T-cell (primary cell): Measurements from ENCODE around the gene ZBTB39. TPM values are rescaled to one million over a fixed set of nuclear protein-coding genes. Genes with fewer than 3 reads are reported as not detected.

Experiments used
- ATAC-seq, 4 experiments: fragments of 200-7000 bp in 3 of 4; fragments of 150-1000 bp in 1 of 4; cut with Tn5 transposase; replicated peaks in 1 of 4; 1 replicate in 3 of 4; 2 replicates in 1 of 4; pipeline ENCODE4 v1.10.0; 2021; ENCODE audit warnings: moderate library complexity in 3 of 4, mild to moderate bottlenecking in 2 of 4, moderate number of reproducible peaks in 1 of 4
- CTCF ChIA-PET, 2 donors: fragments of 300-600 bp; sonication (Branson Sonifier 250); formaldehyde crosslinking; loops; one replicate each; lab custom pipeline; 2022; ENCODE audit warnings: antibody characterized with exemption in 2 of 2; lab: Charles Lee
- POLR2A ChIA-PET, 2 donors: fragments of 300-600 bp; sonication (Branson Sonifier 250); formaldehyde crosslinking; loops; one replicate each; lab custom pipeline; 2022; ENCODE audit warnings: antibody characterized with exemption in 2 of 2; lab: Charles Lee
- DNase-seq, 35 experiments: peaks; one replicate each; pipeline versions ENCODE4 v3.0.0 to v3.0.0-alpha.2; 2013 to 2023
- H3K27ac ChIP-seq: one replicate; pipeline ENCODE4 v1.5.1; 2013; ENCODE audit warnings: low read length
- H3K27me3 ChIP-seq, 2 experiments: replicated peaks in 1 of 2; 1 replicate in 1 of 2; 2 replicates in 1 of 2; pipeline versions ENCODE4 v1.6.1 to v1.7.0; 2013; ENCODE audit warnings: low read length in 1 of 2, mixed read lengths in 1 of 2; ENCODE audit not compliant: control insufficient read depth in 2 of 2, insufficient read depth in 2 of 2; ENCODE audit errors: extremely low read depth in 1 of 2
- H3K36me3 ChIP-seq, 2 donors: 1 replicate in 1 of 2; 2 replicates in 1 of 2; pipeline versions ENCODE4 v1.6.1 to v1.7.0; 2013; ENCODE audit warnings: low read length in 1 of 2; ENCODE audit not compliant: control insufficient read depth in 2 of 2, insufficient read depth in 1 of 2; ENCODE audit errors: extremely low read depth in 1 of 2
- H3K4me1 ChIP-seq, 2 experiments: 1 replicate in 1 of 2; 2 replicates in 1 of 2; pipeline versions ENCODE4 v1.6.1 to v1.7.0; 2013; ENCODE audit warnings: low read length in 2 of 2, mixed read lengths in 1 of 2; ENCODE audit not compliant: insufficient read depth in 2 of 2, control insufficient read depth in 1 of 2; ENCODE audit errors: extremely low read depth in 1 of 2
- H3K4me3 ChIP-seq, 2 donors: 1 replicate in 1 of 2; 2 replicates in 1 of 2; pipeline versions ENCODE4 v1.5.1 to v1.7.0; 2013; ENCODE audit warnings: mild to moderate bottlenecking in 2 of 2, low read length in 1 of 2, moderate library complexity in 1 of 2; ENCODE audit not compliant: control insufficient read depth in 1 of 2; ENCODE audit errors: extremely low read depth in 1 of 2
- H3K9me3 ChIP-seq: 2 replicates; pipeline ENCODE4 v1.7.0; 2013
- H3K27ac Mint-ChIP-seq, 2 donors: one replicate each; pipeline ENCODE4 v1.8.0; 2020 to 2021; ENCODE audit warnings: mild to moderate bottlenecking in 2 of 2, mixed read lengths in 2 of 2
- H3K27me3 Mint-ChIP-seq, 2 donors: one replicate each; pipeline ENCODE4 v1.8.0; 2021 to 2022; ENCODE audit warnings: mixed read lengths in 2 of 2
- H3K36me3 Mint-ChIP-seq: one replicate; pipeline ENCODE4 v1.8.0; 2021; ENCODE audit warnings: mixed read lengths
- H3K4me1 Mint-ChIP-seq, 3 donors: one replicate each; pipeline ENCODE4 v1.8.0; 2020 to 2022; ENCODE audit warnings: mixed read lengths in 3 of 3, mild to moderate bottlenecking in 1 of 3
- H3K4me3 Mint-ChIP-seq, 3 donors: one replicate each; pipeline ENCODE4 v1.8.0; 2020 to 2022; ENCODE audit warnings: mild to moderate bottlenecking in 3 of 3, mixed read lengths in 3 of 3, moderate library complexity in 3 of 3
- H3K9me3 Mint-ChIP-seq, 3 donors: one replicate each; pipeline ENCODE4 v1.8.0; 2020 to 2022; ENCODE audit warnings: mixed read lengths in 3 of 3
- WGBS: methylation state at CpG from one replicate; pipeline ENCODE4 v1.1.5; 2013; ENCODE audit warnings: missing lambda C conversion rate; ENCODE audit not compliant: insufficient coverage; 5-methylcytosine and 5-hydroxymethylcytosine counted together
- total RNA-seq, 35 experiments: library from RNA in 6 of 35; stranded (reverse) in 6 of 35; fragments of 120-200 nt in 1 of 35; gene quantifications; one replicate each; pipeline versions ENCODE4 v1.2.1 to v1.2.4 and lab custom pipeline; 2013 to 2026

The ZBTB39 gene
- total RNA-seq, 5 donors from 2014 or later (not counting 1 experiment from before 2014, with no cell fraction given): 7.9 to 11.2 (median 11.0) TPM

GRCh38 chr12:57046086-57046791 lies 39.9 kb upstream of the ZBTB39 start:
- no peak overlapping the region for H3K27ac ChIP-seq
- no peaks in the 10 kb centered on the region for H3K36me3 Mint-ChIP-seq
- peak overlapping the region in 1 of 3 donors; percentile 74 for H3K4me3 Mint-ChIP-seq
- DNase-seq (no peak), ATAC-seq (no peak)
- WGBS: 100% methylated on average over 3 of the region's 6 CpGs
- H3K9me3 Mint-ChIP-seq: no peaks in the 10 kb centered on the region
- peaks cover 12 to 24% of the 10 kb centered on the region in 2 experiments for H3K4me1 ChIP-seq
- H3K27me3 ChIP-seq: peaks cover 0 to 9% of the 10 kb centered on the region in 2 experiments
- no peak overlapping the region for H3K27ac Mint-ChIP-seq
- ChIA-PET CTCF (interaction anchor here in 1 of 2 donors (0.5 kb wide), 1 partner anchor 590 kb away, joined by 16 read pairs; no protein-coding TSS in a partner anchor), POLR2A (interaction anchor here in 1 of 2 donors (0.7 kb wide), 1 partner anchor 373 kb away, joined by 4 read pairs; no protein-coding TSS in a partner anchor)
- no peaks in the 10 kb centered on the region for H3K36me3 ChIP-seq
- peaks cover 20 to 43% (median 26%) of the 10 kb centered on the region in 3 donors for H3K4me1 Mint-ChIP-seq
- H3K9me3 ChIP-seq: no peaks in the 10 kb centered on the region
- H3K4me3 ChIP-seq: no peak overlapping the region
- peaks cover 0 to 5% of the 10 kb centered on the region in 2 donors for H3K27me3 Mint-ChIP-seq

GRCh38 chr12:57044889-57045288 lies 38.5 kb upstream of the ZBTB39 start:
- Mint-ChIP-seq H3K4me1 (peaks cover 20 to 46% (median 26%) of the 10 kb centered on the region in 3 donors), H3K4me3 (no peak overlapping the region), H3K27ac (no peak overlapping the region), H3K9me3 (no peaks in the 10 kb centered on the region), H3K27me3 (peaks cover 0 to 5% of the 10 kb centered on the region in 2 donors), H3K36me3 (no peaks in the 10 kb centered on the region)
- no peaks in the 10 kb centered on the region for H3K9me3 ChIP-seq
- no peak overlapping the region for H3K27ac ChIP-seq
- DNase-seq (no peak), ATAC-seq (no peak)
- POLR2A ChIA-PET: no interaction called here
- no peak overlapping the region for H3K4me3 ChIP-seq
- CTCF ChIA-PET: no interaction called here
- H3K4me1 ChIP-seq: peaks cover 12 to 24% of the 10 kb centered on the region in 2 experiments
- peaks cover 0 to 9% of the 10 kb centered on the region in 2 experiments for H3K27me3 ChIP-seq
- no CpG with 5 or more reads among the region's 3 CpGs for WGBS
- no peaks in the 10 kb centered on the region for H3K36me3 ChIP-seq

- Mint-ChIP-seq H3K9me3 (no peaks in the 10 kb centered on the region), H3K4me3 (no peak overlapping the region), H3K27me3 (peaks cover 0 to 5% of the 10 kb centered on the region in 2 donors), H3K36me3 (no peaks in the 10 kb centered on the region), H3K4me1 (peaks cover 21 to 50% (median 26%) of the 10 kb centered on the region in 3 donors), H3K27ac (no peak overlapping the region)
- Histone ChIP-seq H3K4me1 (peaks cover 12 to 24% of the 10 kb centered on the region in 2 experiments), H3K27me3 (peaks cover 0 to 9% of the 10 kb centered on the region in 2 experiments), H3K27ac (no peak overlapping the region), H3K4me3 (no peak overlapping the region), H3K36me3 (no peaks in the 10 kb centered on the region), H3K9me3 (no peaks in the 10 kb centered on the region)
- POLR2A ChIA-PET: no interaction called here
- WGBS: no CpG with 5 or more reads among the region's 6 CpGs
- DNase-seq: no peak
- no peak for ATAC-seq
- CTCF ChIA-PET: interaction anchor here in 1 of 2 donors (0.6 kb wide), 1 partner anchor 305 kb away, joined by 3 read pairs; no protein-coding TSS in a partner anchor
Observed at GRCh38 chr12:57044468-57044867, 38.1 kb upstream of the ZBTB39 start.

- DNase-seq: no peak
- CTCF ChIA-PET: no interaction called here
- no peak overlapping the region for H3K4me3 Mint-ChIP-seq
- peaks cover 11 to 15% of the 10 kb centered on the region in 2 experiments for H3K4me1 ChIP-seq
- H3K36me3 Mint-ChIP-seq: no peaks in the 10 kb centered on the region
- H3K4me1 Mint-ChIP-seq: peaks cover 22 to 42% (median 26%) of the 10 kb centered on the region in 3 donors
- peaks cover 0 to 9% of the 10 kb centered on the region in 2 experiments for H3K27me3 ChIP-seq
- H3K27ac ChIP-seq: no peak overlapping the region
- H3K36me3 ChIP-seq: no peaks in the 10 kb centered on the region
- no peak overlapping the region for H3K4me3 ChIP-seq
- H3K9me3 ChIP-seq: no peaks in the 10 kb centered on the region
- no peaks in the 10 kb centered on the region for H3K9me3 Mint-ChIP-seq
- POLR2A ChIA-PET: no interaction called here
- no peak for ATAC-seq
- no peak overlapping the region for H3K27ac Mint-ChIP-seq
- H3K27me3 Mint-ChIP-seq: peaks cover 0 to 5% of the 10 kb centered on the region in 2 donors
- 100% methylated on average over 1 of the region's 2 CpGs for WGBS
Observed at GRCh38 chr12:57042695-57043094, 36.3 kb upstream of the ZBTB39 start.

GRCh38 chr12:57040750-57041149 lies 34.4 kb upstream of the ZBTB39 start:
- Mint-ChIP-seq H3K4me3 (no peak overlapping the region), H3K27ac (no peak overlapping the region), H3K9me3 (no peaks in the 10 kb centered on the region), H3K36me3 (no peaks in the 10 kb centered on the region), H3K27me3 (peaks cover 0 to 3% of the 10 kb centered on the region in 2 donors), H3K4me1 (peaks cover 5 to 23% (median 6%) of the 10 kb centered on the region in 3 donors)
- ATAC-seq (no peak), DNase-seq (no peak)
- no peak overlapping the region for H3K4me3 ChIP-seq
- ChIA-PET POLR2A (interaction anchor here (0.5 to 0.6 kb wide), 5 partner anchors 14 to 405 kb away, joined by 3 to 6 read pairs (median 4); no protein-coding TSS in a partner anchor), CTCF (interaction anchor here (0.6 to 0.9 kb wide), 4 partner anchors 9 to 860 kb away, joined by 3 to 6 read pairs (median 3); no protein-coding TSS in a partner anchor)
- no peaks in the 10 kb centered on the region for H3K9me3 ChIP-seq
- peaks cover 0 to 9% of the 10 kb centered on the region in 2 experiments for H3K27me3 ChIP-seq
- no peak overlapping the region for H3K27ac ChIP-seq
- no peaks in the 10 kb centered on the region for H3K4me1 ChIP-seq
- no peaks in the 10 kb centered on the region for H3K36me3 ChIP-seq
- WGBS: no CpG with 5 or more reads among the region's 2 CpGs

- H3K27ac Mint-ChIP-seq: no peak overlapping the region
- no peaks in the 10 kb centered on the region for H3K36me3 ChIP-seq
- no peak overlapping the region for H3K4me3 ChIP-seq
- peaks cover 0 to 9% of the 10 kb centered on the region in 2 experiments for H3K27me3 ChIP-seq
- ATAC-seq: no peak
- no peaks in the 10 kb centered on the region for H3K4me1 ChIP-seq
- H3K27me3 Mint-ChIP-seq: peaks cover 0 to 3% of the 10 kb centered on the region in 2 donors
- no CpG with 5 or more reads among the region's 4 CpGs for WGBS
- no peaks in the 10 kb centered on the region for H3K9me3 ChIP-seq
- H3K9me3 Mint-ChIP-seq: no peaks in the 10 kb centered on the region
- H3K4me3 Mint-ChIP-seq: no peak overlapping the region
- H3K27ac ChIP-seq: no peak overlapping the region
- no peak for DNase-seq
- POLR2A ChIA-PET: interaction anchor here (0.6 kb wide), 2 partner anchors 56 to 405 kb away, joined by 4 to 6 read pairs; no protein-coding TSS in a partner anchor
- H3K4me1 Mint-ChIP-seq: peaks cover 5 to 18% (median 6%) of the 10 kb centered on the region in 3 donors
- no peaks in the 10 kb centered on the region for H3K36me3 Mint-ChIP-seq
- CTCF ChIA-PET: interaction anchor here in 1 of 2 donors (0.9 kb wide), 2 partner anchors 9 to 31 kb away, joined by 3 read pairs; no protein-coding TSS in a partner anchor
Observed at GRCh38 chr12:57040211-57040610, 33.9 kb upstream of the ZBTB39 start.
